NCI-H146 treated with DMSO at 0.1 percent for 48 hours (cell line): Measurements from ENCODE around the gene NHS.

Experiments
- DNase-seq: peaks from one replicate; lab custom pipeline; 2025; ENCODE audit not compliant: unreplicated experiment; lab: John Stamatoyannopoulos, UW

NHS gene

GRCh38 chrX:17374619-17375366, at the start of gene NHS:
Gene NHS (plus strand): TSS chrX:17375200. CDS start chrX:17375758, 558 bp downstream.
- peak; percentile 68 for DNase-seq

DNA sequence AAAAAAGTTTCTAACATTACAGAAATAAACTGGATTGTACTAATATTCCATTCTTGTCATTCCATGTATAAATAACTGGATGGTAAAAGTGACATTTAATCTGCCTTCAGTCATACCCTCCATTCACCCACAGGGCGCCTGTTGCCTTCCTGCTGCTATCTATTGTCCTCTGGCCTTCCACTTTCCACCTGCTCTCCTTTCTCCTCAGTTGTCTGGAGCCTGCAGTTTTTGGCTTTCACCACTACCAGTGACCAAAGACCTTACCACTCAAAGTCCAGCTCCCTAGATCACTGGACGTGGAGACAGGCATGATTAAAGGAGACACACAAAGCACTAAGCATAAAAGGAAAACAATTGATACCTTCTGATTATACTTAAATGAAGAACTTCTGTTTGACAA, 46.2 kb upstream of the NHS start:
- DNase-seq: peak; percentile 85

DNA sequence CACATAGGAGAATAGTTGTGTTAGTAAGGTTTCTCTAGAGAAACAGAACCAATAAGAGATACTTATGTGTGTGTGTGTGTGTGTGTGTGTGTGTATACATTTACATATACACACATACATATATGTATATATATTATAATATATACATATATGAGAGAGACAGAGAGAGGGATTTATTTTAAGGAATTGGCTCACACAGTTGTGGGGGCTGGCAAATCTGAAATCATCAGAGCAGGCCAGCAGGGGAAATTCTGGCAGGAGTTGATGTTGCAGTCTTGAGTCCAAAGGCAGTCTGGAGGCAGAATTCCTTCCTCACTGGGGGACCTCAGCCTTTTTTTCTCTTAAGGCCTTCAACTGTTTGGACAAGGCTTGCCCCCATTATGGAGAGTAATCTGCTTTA, 38.6 kb upstream of the NHS start:
- no peak for DNase-seq

- DNase-seq: no peak
Observed at GRCh38 chrX:17355976-17356375, 19.0 kb upstream of the NHS start.

DNA sequence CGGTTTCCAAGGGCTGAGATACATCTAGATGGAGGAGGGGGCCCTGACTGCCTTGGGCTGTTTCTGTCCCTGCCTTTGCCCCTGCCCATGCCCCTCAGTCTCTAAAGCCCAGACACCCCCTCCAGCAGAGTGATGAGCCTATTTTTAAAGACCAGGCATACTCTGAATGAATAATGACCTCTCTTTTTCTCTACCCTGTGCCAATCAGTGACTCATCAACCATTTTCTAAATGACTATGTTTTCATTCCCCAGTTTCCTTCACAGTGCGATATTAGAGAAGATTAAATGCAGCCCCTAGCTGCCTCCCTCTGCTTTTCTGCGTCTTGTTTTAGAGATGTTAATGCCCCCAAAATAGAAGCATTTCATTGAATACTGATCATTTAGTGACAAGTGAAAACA, 15.5 kb upstream of the NHS start:
- no peak for DNase-seq

- DNase-seq: no peak
Observed at GRCh38 chrX:17361620-17362019, 13.4 kb upstream of the NHS start.

DNA sequence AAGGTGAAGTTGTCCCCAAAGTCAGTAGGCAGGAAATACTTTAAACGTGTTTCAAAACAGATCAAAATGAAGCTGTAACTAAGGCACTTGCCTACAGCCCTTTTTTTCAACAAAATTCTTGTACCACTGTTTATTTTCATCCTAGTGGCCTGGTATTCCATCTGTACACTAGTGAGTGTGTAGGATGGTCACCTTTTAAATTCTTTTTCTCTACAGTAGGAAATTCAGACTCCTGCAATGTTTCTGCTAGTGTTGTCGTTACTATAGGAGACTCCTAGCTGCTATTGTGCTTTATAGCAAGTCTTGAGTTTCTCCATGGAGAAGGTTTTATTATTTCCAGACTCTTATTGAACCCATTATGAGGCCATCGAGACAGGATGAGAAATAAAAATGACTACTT, 7.0 kb upstream of the NHS start:
- DNase-seq: no peak

- DNase-seq: no peak
Observed at GRCh38 chrX:17369309-17369708, 5.7 kb upstream of the NHS start.

DNA sequence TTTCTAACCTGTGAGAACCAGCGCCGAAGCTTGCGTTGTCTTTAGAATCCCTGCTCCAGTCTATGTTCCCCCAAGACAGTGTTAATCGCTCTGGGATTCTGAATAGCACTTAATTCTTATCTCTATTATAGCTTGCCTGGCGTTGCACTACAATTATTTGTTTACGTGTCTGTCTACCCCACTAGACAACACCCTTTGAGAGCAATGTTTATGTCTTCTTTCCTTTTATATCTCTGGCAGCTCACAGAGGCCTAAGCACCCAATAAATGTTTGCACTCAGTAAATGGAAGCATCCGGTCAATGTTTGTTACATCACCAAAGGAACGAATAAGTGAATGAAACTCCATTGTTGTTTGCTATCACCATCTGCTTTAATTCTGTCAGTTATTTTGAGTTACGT, 4.8 kb upstream of the NHS start:
- no peak for DNase-seq

GRCh38 chrX:17372052-17372451, 2.9 kb upstream of the NHS start:
- DNase-seq: no peak

DNA sequence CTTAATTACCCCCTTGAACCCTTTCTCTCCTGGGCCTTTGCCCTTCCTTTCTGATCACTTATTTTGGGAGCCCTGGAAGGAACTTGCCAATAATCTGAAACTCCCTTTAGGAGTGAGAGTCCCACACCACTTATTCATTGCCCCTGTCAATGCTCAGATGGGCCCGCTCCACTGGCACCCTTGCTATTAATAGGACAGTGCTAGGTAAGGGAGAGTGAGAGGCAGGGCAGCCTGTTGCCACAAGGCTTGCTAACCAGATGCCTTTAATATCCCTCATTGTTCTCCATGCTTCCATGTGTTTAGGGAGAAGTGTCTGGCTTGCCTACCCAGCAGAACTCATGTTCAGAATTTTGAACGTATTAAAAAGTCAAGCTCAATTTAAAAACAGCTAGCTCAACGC, 1.7 kb upstream of the NHS start:
- no peak for DNase-seq

DNA sequence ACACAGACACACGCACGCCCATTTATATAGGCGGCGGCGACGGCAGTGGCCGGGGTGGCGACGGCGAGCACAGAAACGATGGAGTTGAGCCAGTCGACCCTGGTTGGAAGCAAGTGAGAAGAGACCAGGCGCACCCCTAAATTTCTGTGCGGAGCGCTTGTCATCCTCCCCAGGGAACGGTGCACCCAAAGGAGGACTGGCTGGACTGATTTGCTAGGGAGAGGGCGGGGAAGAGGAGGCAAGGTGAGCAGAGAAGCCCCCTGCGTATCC, 302 bp downstream of the NHS start:
- no peak for DNase-seq

- DNase-seq: peak; percentile 10
Observed at GRCh38 chrX:17375637-17376430, 834 bp downstream of the NHS start.

DNA sequence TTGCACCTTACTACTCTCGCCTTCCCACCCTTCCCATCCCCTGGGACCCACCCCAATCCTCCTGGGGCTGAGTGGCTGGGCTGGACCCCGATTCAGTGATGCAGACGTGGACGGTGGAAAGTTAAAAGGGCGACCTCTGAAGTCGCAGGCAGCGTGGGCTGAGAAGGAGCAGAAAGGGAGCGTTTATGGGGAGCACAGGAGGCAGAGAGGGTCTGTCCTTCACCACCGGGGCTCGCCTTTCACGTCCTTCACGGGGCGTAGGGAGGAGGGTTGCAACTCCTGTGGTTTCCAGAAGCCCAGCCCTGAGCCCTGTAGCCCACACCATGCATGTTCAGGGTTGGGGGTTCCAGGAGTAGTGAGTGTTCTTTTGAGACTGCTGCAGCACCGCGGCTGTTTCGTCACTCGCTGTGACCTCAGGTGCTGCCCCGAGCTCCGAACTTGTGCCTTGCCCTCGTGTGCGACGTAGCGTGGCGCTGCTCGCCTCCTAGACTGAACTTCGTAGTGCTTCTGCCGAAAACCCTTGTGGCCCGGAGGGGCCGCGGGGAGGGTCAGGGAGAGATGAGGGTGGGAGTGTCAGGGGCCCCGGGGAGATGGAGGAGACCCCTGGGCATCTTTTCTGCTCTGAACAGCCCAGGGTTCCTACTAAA, 1.6 kb downstream of the NHS start:
- DNase-seq: no peak

DNA sequence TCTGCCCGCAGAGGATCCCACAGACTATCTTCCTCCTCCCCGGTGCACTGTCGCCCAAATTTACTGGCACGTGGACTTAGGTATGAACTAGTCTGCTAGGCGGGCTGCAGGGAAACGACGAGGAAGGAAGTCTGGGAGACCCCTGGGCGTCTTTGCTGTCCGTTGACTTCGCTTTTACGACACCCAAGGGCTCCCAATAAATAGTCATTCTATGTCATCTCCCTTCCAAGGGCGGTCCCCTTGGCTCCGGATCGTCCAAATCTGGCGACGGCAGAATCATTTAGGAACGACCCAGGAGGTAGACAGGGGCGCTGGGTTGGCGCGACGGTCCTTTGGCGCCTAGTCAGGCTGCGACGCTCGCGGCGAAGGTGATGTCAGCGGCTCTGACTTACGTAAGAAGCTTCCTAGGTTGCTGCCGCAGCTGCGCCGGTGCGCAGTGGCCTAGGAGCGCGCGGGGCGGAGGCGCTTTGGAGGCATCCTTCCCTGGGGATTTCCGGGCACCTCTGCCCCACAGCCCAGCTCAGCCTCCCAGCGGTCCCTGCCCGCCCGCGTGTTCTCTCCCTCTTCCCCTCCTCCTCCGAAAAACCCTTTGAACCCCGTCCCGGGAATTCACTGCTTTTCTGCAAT, 2.2 kb downstream of the NHS start:
- peak; percentile 35 for DNase-seq

DNA sequence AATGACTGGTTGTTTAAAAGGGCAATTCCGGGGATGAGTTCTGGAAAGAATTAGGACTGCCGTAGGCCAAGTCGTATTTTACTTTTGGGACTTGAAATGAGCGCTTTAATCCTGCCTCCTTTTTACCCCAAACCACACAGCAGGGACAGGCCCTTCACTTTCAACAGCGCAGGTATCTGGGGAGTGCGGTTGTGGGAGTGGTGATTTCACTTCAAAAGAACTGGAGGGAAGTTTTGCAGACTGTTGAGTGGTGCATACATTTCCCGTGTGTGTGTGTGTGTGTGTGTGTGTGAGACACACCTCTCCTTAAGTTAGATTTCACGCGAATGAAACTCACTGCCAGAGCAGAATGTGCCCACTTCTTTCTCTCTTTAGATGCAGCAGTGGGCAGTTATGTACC, 2.8 kb downstream of the NHS start:
- DNase-seq: no peak

DNA sequence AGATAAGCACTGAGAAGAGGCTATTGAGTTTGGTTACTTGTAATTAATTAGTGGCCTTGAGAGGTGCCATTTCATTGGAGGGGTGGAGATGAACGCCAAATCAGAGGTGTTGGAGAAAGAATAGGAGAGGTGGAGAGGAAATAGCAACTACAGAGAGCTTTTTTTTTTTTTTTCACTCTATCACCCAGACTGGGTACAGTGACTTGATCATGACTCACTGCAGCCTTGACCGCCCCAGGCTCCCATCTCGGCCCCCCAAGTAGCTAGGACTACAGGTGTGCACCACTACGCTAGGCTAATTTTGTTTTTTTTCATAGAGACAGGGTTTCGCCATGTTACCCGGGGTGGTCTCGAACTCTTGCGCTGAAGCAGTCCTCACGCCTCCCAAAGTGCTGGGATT, 5.2 kb downstream of the NHS start:
- DNase-seq: no peak

GRCh38 chrX:17390419-17390850, 15.4 kb downstream of the NHS start:
- no peak for DNase-seq

- no peak for DNase-seq
Observed at GRCh38 chrX:17395154-17395553, 20.2 kb downstream of the NHS start.

- no peak for DNase-seq
Observed at GRCh38 chrX:17397074-17397473, 22.1 kb downstream of the NHS start.

- DNase-seq: no peak
Observed at GRCh38 chrX:17403189-17403691, 28.2 kb downstream of the NHS start.

GRCh38 chrX:17403972-17404371, 29.0 kb downstream of the NHS start:
- DNase-seq: no peak
